Measurements from ENCODE around the gene MOGAT3. TPM values are rescaled to one million over a fixed set of nuclear protein-coding genes. Genes with fewer than 3 reads are reported as not detected.
A peak's percentile ranks its signal among the peaks of the same experiment; 100 is the strongest.

MOGAT3 gene
- total RNA-seq, 1 experiment from 2014 or later: 0.81 TPM

DNA sequence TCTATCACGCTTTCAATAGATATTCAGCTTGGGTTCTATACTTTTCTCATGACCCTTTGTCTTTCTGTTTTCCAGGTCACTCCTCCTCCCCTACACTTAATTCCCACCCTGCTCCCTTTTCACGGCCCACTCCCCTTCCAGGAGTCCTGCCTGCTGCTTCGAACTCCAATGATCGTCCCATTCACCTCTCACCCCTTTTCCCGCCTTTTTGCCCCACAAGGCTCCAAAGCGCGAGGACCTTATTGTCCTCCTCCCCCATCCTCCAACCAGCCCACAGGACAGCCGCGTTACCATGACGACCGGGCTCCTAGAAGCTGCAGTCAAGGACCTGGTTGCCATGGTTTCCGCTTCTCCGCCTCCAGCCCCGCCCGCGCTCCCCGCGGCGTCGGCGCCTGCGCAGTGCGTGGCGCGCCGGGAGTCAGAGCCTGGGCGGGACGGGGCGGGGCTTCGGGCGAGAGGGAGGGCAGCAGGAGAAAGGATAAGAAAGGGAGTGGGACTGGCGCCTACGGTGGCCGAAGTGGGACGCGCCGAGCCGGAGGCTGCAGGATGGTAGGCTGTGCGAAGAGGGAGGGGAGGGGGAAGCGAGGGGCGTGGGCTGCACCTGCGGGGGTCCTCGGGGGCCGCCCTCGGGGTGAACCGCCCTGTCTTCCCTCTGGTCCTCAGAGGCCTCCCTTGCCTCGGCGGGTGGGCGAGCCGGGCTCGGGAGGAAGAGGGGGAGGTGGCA is 46.7 kb downstream of the MOGAT3 start, which contains the start of gene AP1S1 (continued):
- TF ChIP-seq, protein P1, sequence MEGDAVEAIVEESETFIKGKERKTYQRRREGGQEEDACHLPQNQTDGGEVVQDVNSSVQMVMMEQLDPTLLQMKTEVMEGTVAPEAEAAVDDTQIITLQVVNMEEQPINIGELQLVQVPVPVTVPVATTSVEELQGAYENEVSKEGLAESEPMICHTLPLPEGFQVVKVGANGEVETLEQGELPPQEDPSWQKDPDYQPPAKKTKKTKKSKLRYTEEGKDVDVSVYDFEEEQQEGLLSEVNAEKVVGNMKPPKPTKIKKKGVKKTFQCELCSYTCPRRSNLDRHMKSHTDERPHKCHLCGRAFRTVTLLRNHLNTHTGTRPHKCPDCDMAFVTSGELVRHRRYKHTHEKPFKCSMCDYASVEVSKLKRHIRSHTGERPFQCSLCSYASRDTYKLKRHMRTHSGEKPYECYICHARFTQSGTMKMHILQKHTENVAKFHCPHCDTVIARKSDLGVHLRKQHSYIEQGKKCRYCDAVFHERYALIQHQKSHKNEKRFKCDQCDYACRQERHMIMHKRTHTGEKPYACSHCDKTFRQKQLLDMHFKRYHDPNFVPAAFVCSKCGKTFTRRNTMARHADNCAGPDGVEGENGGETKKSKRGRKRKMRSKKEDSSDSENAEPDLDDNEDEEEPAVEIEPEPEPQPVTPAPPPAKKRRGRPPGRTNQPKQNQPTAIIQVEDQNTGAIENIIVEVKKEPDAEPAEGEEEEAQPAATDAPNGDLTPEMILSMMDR (IDR thresholded peaks at IDR 0.05): no peak
- TF ChIP-seq, protein P2, sequence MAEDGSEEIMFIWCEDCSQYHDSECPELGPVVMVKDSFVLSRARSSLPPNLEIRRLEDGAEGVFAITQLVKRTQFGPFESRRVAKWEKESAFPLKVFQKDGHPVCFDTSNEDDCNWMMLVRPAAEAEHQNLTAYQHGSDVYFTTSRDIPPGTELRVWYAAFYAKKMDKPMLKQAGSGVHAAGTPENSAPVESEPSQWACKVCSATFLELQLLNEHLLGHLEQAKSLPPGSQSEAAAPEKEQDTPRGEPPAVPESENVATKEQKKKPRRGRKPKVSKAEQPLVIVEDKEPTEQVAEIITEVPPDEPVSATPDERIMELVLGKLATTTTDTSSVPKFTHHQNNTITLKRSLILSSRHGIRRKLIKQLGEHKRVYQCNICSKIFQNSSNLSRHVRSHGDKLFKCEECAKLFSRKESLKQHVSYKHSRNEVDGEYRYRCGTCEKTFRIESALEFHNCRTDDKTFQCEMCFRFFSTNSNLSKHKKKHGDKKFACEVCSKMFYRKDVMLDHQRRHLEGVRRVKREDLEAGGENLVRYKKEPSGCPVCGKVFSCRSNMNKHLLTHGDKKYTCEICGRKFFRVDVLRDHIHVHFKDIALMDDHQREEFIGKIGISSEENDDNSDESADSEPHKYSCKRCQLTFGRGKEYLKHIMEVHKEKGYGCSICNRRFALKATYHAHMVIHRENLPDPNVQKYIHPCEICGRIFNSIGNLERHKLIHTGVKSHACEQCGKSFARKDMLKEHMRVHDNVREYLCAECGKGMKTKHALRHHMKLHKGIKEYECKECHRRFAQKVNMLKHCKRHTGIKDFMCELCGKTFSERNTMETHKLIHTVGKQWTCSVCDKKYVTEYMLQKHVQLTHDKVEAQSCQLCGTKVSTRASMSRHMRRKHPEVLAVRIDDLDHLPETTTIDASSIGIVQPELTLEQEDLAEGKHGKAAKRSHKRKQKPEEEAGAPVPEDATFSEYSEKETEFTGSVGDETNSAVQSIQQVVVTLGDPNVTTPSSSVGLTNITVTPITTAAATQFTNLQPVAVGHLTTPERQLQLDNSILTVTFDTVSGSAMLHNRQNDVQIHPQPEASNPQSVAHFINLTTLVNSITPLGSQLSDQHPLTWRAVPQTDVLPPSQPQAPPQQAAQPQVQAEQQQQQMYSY (CRISPR knock-in tag; IDR thresholded peaks at IDR 0.05): 0 out of 2 replicates have a peak, but pooled peaks have one; percentile 10
- TF ChIP-seq RELA (CRISPR knock-in tag; IDR thresholded peaks at IDR 0.05; ENCODE audit: borderline replicate concordance) (no peak), SMAD3 (CRISPR knock-in tag; IDR thresholded peaks at IDR 0.05; ENCODE audit: borderline replicate concordance) (peak; percentile 28; the same call in 1 of the 2 replicates), ZNF232 (CRISPR knock-in tag; IDR thresholded peaks at IDR 0.05) (peak; percentile 45; the same call in 1 of the 2 replicates), ZNF138 (CRISPR knock-in tag; conservative IDR thresholded peaks at IDR 0.05) (0 out of 2 replicates have a peak, but pooled peaks have one; percentile 85), NFE2L1 (CRISPR knock-in tag; IDR thresholded peaks at IDR 0.05) (peak; percentile 97), MYBL2 (CRISPR knock-in tag; IDR thresholded peaks at IDR 0.05) (peak; percentile 90), TCF7 (CRISPR knock-in tag; IDR thresholded peaks at IDR 0.05; ENCODE audit: low read depth) (0 out of 2 replicates have a peak, but pooled peaks have one; percentile 18), FOXK1 (CRISPR knock-in tag; IDR thresholded peaks at IDR 0.05) (peak; percentile 72; the same call in 1 of the 2 replicates), CREM (CRISPR knock-in tag; IDR thresholded peaks at IDR 0.05) (peak; percentile 78; the same call in 1 of the 2 replicates), ZBTB21 (CRISPR knock-in tag; IDR thresholded peaks at IDR 0.05; ENCODE audit: borderline replicate concordance) (peak; percentile 76; the same call in 1 of the 2 replicates), CREB1 (CRISPR knock-in tag; IDR thresholded peaks at IDR 0.05) (peak; percentile 83; the same call in 1 of the 2 replicates), ZNF396 (CRISPR knock-in tag; IDR thresholded peaks at IDR 0.05; ENCODE audit: borderline replicate concordance) (peak; percentile 67; the same call in 1 of the 2 replicates)
- TF ChIP-seq, protein P3, sequence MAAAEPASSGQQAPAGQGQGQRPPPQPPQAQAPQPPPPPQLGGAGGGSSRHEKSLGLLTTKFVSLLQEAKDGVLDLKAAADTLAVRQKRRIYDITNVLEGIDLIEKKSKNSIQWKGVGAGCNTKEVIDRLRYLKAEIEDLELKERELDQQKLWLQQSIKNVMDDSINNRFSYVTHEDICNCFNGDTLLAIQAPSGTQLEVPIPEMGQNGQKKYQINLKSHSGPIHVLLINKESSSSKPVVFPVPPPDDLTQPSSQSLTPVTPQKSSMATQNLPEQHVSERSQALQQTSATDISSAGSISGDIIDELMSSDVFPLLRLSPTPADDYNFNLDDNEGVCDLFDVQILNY (CRISPR knock-in tag; IDR thresholded peaks at IDR 0.05): peak; percentile 87
- TF ChIP-seq, protein P4, sequence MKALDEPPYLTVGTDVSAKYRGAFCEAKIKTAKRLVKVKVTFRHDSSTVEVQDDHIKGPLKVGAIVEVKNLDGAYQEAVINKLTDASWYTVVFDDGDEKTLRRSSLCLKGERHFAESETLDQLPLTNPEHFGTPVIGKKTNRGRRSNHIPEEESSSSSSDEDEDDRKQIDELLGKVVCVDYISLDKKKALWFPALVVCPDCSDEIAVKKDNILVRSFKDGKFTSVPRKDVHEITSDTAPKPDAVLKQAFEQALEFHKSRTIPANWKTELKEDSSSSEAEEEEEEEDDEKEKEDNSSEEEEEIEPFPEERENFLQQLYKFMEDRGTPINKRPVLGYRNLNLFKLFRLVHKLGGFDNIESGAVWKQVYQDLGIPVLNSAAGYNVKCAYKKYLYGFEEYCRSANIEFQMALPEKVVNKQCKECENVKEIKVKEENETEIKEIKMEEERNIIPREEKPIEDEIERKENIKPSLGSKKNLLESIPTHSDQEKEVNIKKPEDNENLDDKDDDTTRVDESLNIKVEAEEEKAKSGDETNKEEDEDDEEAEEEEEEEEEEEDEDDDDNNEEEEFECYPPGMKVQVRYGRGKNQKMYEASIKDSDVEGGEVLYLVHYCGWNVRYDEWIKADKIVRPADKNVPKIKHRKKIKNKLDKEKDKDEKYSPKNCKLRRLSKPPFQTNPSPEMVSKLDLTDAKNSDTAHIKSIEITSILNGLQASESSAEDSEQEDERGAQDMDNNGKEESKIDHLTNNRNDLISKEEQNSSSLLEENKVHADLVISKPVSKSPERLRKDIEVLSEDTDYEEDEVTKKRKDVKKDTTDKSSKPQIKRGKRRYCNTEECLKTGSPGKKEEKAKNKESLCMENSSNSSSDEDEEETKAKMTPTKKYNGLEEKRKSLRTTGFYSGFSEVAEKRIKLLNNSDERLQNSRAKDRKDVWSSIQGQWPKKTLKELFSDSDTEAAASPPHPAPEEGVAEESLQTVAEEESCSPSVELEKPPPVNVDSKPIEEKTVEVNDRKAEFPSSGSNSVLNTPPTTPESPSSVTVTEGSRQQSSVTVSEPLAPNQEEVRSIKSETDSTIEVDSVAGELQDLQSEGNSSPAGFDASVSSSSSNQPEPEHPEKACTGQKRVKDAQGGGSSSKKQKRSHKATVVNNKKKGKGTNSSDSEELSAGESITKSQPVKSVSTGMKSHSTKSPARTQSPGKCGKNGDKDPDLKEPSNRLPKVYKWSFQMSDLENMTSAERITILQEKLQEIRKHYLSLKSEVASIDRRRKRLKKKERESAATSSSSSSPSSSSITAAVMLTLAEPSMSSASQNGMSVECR (CRISPR knock-in tag; IDR thresholded peaks at IDR 0.05; ENCODE audit: borderline replicate concordance): peak; percentile 60; the same call in 1 of the 2 replicates
- TF ChIP-seq, protein P5, sequence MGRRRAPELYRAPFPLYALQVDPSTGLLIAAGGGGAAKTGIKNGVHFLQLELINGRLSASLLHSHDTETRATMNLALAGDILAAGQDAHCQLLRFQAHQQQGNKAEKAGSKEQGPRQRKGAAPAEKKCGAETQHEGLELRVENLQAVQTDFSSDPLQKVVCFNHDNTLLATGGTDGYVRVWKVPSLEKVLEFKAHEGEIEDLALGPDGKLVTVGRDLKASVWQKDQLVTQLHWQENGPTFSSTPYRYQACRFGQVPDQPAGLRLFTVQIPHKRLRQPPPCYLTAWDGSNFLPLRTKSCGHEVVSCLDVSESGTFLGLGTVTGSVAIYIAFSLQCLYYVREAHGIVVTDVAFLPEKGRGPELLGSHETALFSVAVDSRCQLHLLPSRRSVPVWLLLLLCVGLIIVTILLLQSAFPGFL (CRISPR knock-in tag; IDR thresholded peaks at IDR 0.05; ENCODE audit: borderline replicate concordance): peak; percentile 65; the same call in 1 of the 2 replicates
- TF ChIP-seq, protein P6, sequence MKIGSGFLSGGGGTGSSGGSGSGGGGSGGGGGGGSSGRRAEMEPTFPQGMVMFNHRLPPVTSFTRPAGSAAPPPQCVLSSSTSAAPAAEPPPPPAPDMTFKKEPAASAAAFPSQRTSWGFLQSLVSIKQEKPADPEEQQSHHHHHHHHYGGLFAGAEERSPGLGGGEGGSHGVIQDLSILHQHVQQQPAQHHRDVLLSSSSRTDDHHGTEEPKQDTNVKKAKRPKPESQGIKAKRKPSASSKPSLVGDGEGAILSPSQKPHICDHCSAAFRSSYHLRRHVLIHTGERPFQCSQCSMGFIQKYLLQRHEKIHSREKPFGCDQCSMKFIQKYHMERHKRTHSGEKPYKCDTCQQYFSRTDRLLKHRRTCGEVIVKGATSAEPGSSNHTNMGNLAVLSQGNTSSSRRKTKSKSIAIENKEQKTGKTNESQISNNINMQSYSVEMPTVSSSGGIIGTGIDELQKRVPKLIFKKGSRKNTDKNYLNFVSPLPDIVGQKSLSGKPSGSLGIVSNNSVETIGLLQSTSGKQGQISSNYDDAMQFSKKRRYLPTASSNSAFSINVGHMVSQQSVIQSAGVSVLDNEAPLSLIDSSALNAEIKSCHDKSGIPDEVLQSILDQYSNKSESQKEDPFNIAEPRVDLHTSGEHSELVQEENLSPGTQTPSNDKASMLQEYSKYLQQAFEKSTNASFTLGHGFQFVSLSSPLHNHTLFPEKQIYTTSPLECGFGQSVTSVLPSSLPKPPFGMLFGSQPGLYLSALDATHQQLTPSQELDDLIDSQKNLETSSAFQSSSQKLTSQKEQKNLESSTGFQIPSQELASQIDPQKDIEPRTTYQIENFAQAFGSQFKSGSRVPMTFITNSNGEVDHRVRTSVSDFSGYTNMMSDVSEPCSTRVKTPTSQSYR (CRISPR knock-in tag; IDR thresholded peaks at IDR 0.05): 0 out of 2 replicates have a peak, but pooled peaks have one; percentile 87
- TF ChIP-seq, protein P7, sequence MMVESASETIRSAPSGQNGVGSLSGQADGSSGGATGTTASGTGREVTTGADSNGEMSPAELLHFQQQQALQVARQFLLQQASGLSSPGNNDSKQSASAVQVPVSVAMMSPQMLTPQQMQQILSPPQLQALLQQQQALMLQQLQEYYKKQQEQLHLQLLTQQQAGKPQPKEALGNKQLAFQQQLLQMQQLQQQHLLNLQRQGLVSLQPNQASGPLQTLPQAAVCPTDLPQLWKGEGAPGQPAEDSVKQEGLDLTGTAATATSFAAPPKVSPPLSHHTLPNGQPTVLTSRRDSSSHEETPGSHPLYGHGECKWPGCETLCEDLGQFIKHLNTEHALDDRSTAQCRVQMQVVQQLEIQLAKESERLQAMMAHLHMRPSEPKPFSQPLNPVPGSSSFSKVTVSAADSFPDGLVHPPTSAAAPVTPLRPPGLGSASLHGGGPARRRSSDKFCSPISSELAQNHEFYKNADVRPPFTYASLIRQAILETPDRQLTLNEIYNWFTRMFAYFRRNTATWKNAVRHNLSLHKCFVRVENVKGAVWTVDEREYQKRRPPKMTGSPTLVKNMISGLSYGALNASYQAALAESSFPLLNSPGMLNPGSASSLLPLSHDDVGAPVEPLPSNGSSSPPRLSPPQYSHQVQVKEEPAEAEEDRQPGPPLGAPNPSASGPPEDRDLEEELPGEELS (CRISPR knock-in tag; IDR thresholded peaks at IDR 0.05): peak; percentile 85
